Measurements from ENCODE around the gene ZSCAN2. TPM values are rescaled to one million over a fixed set of nuclear protein-coding genes. Genes with fewer than 3 reads are reported as not detected.

ZSCAN2 gene
- total and polyA plus RNA-seq, 2 of the 4 experiments (the other 2 are of a cell fraction): 10.4 to 18.3 TPM

DNA sequence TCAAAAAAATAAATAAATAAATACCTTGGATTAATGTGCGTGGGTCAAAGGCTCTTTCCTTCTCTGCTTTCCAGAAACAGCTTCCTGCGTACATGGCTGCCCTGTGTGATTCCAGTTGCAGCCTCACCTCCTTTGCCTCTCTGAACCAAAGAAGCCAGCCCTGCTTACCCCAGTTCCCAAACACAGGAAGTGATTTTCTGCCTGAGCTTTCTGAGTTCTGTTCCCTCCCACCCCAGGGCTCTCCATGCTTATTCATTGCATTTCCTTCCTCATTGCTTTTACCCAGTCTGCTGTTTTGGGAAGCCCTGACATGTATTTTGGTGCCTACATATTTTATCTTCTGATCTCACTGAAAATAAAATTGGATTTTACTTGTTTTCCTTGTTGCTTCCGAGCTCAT, 15.4 kb downstream of the ZSCAN2 start:
- H2AFZ ChIP-seq (replicated peaks; ENCODE audit: low read length, poor library complexity): no peak overlapping the region
- no peak overlapping the region for H2BK120ac ChIP-seq (ENCODE audit: low read depth, low read length)
- H4K91ac ChIP-seq (ENCODE audit: insufficient read depth, low read depth, low read length): no peak overlapping the region
- H3K9ac ChIP-seq (ENCODE audit: low read depth, low read length): no peak overlapping the region
- no peaks in the 10 kb centered on the region for H3K27me3 ChIP-seq (ENCODE audit: control insufficient read depth, insufficient read depth, low read length)
- no TSS peak for BruUV-seq (replicated peaks)
- H3K23ac ChIP-seq (ENCODE audit: low read depth, low read length): no peak overlapping the region
- H3K36me3 ChIP-seq (ENCODE audit: control insufficient read depth, insufficient read depth, low read length): peaks cover 8% of the 10 kb centered on the region
- intact Hi-C loops (cut with micrococcal nuclease) (no loop called here), dilution Hi-C loops (cut with HindIII; ENCODE audit: low sequenced_read_pairs, unreplicated experiment) (no loop called here), in situ Hi-C loops (cut with MboI; ENCODE audit: low sequenced_read_pairs) (no loop called here)
- peaks cover 3 to 37% of the 10 kb centered on the region in 2 experiments for H3K79me1 ChIP-seq (ENCODE audit: low read depth in 1 of 2, low read length in 2 of 2)
- no peak overlapping the region for H2AK9ac ChIP-seq (replicated peaks; ENCODE audit: low read depth, low read length, poor library complexity)
- H3K4me2 ChIP-seq (ENCODE audit: low read depth, low read length): no peak overlapping the region
- no peak overlapping the region for H4K5ac ChIP-seq (ENCODE audit: low read depth, low read length)
- no peak overlapping the region for H3K27ac ChIP-seq (ENCODE audit: insufficient read depth, low read length)
- ChIA-PET CTCF (interaction anchor here (0.6 kb wide), 1 partner anchor 131 kb away, joined by 3 read pairs; no protein-coding TSS in a partner anchor), POLR2A (ENCODE audit: unreplicated experiment) (no interaction called here)
- no peak overlapping the region for H2BK20ac ChIP-seq (ENCODE audit: low read depth, low read length)
- no peaks in the 10 kb centered on the region for H3K4me1 ChIP-seq (ENCODE audit: control insufficient read depth, insufficient read depth, low read length)
- DNase-seq (no peak), ATAC-seq (ENCODE audit: low read depth) (no peak)
- no peak overlapping the region for H2BK5ac ChIP-seq (ENCODE audit: low read depth, low read length, poor library complexity, severe bottlenecking)
- whole genome bisulfite sequencing, 2 experiments (ENCODE audit: extremely low coverage in 2 of 2, insufficient read length in 1 of 2): 100% methylated on average over 1 of the region's 3 CpGs; no CpG with 5 or more reads in 1 of the 2 experiments
- H3K9me3 ChIP-seq (ENCODE audit: control insufficient read depth, insufficient read depth, low read length): peaks cover 10% of the 10 kb centered on the region
- no peak overlapping the region for H3K14ac ChIP-seq (replicated peaks; ENCODE audit: low read depth, low read length)
- H2AK5ac ChIP-seq (ENCODE audit: low read depth, low read length): no peak overlapping the region
- H2BK15ac ChIP-seq (ENCODE audit: low read depth, low read length): no peak overlapping the region
- H3K9me1 ChIP-seq (ENCODE audit: insufficient read depth, low read length): no peaks in the 10 kb centered on the region
- H3K18ac ChIP-seq (ENCODE audit: low read depth, low read length): no peak overlapping the region
- H3K56ac ChIP-seq (ENCODE audit: extremely low read depth, insufficient read depth, low read length): no peak overlapping the region
- no peaks in the 10 kb centered on the region for H4K20me1 ChIP-seq (ENCODE audit: insufficient read depth, low read length)
- no peak overlapping the region for H3K4me3 ChIP-seq (ENCODE audit: insufficient read depth, low read depth, low read length)
- no peak for TF ChIP-seq MXI1 (IDR thresholded peaks at IDR 0.05; ENCODE audit: borderline replicate concordance, low read depth, low read length)
- TF ChIP-seq MAFK (IDR thresholded peaks at IDR 0.05; ENCODE audit: low read depth, low read length): no peak
- no peak for TF ChIP-seq CTCF (conservative IDR thresholded peaks at IDR 0.05; ENCODE audit: low read depth, low read length)
- TF ChIP-seq MAZ (IDR thresholded peaks at IDR 0.05; ENCODE audit: borderline replicate concordance, low read depth, low read length): no peak
- no peak for TF ChIP-seq RFX5 (IDR thresholded peaks at IDR 0.05; ENCODE audit: low read depth, low read length)
- no peak overlapping the region for H4K8ac ChIP-seq (ENCODE audit: low read depth in 2 of 2, low read length in 2 of 2)
- no peak overlapping the region for H3K4ac ChIP-seq (ENCODE audit: low read depth, low read length)

All from IMR-90 (cell line).